Trophoblast cell (in vitro differentiated cells and primary cell): ENCODE results near the gene TRPM8.

Experiments used
- DNase-seq, 2 donors: peaks; one replicate each; pipeline ENCODE4 v3.0.0-alpha.2; 2016
- H2AFZ ChIP-seq: 2 replicates; pipeline ENCODE4 v1.6.1; 2013; ENCODE audit warnings: low read length, moderate library complexity, mild to moderate bottlenecking; ENCODE audit not compliant: insufficient read depth, poor library complexity
- H2AK5ac ChIP-seq: 2 replicates; pipeline ENCODE4 v1.6.1; 2013; ENCODE audit warnings: mild to moderate bottlenecking, low read length
- H2BK120ac ChIP-seq: 2 replicates; pipeline ENCODE4 v1.6.1; 2013; ENCODE audit warnings: low read length, mild to moderate bottlenecking, moderate library complexity; ENCODE audit not compliant: insufficient read depth, poor library complexity
- H2BK12ac ChIP-seq: 2 replicates; pipeline ENCODE4 v1.6.1; 2013; ENCODE audit warnings: mild to moderate bottlenecking, low read length, moderate library complexity
- H2BK5ac ChIP-seq: 2 replicates; pipeline ENCODE4 v1.6.1; 2013; ENCODE audit warnings: low read length, low read depth, moderate library complexity, mild to moderate bottlenecking; ENCODE audit not compliant: poor library complexity
- H3K14ac ChIP-seq: 2 replicates; pipeline ENCODE4 v1.6.1; 2013; ENCODE audit warnings: mild to moderate bottlenecking, low read length
- H3K18ac ChIP-seq: 2 replicates; pipeline ENCODE4 v1.6.1; 2013; ENCODE audit warnings: mild to moderate bottlenecking, low read length
- H3K23ac ChIP-seq: 2 replicates; pipeline ENCODE4 v1.6.1; 2013; ENCODE audit warnings: low read length
- H3K27ac ChIP-seq: 2 replicates; pipeline ENCODE4 v1.5.1; 2013; ENCODE audit warnings: low read depth, mild to moderate bottlenecking, inconsistent platforms, low read length, moderate library complexity
- H3K27me3 ChIP-seq: 2 replicates; pipeline ENCODE4 v1.6.1; 2013; ENCODE audit warnings: inconsistent platforms, mild to moderate bottlenecking, low read length, moderate library complexity; ENCODE audit not compliant: insufficient read depth
- H3K36me3 ChIP-seq, 2 experiments: 1 replicate in 1 of 2; 2 replicates in 1 of 2; pipeline ENCODE4 v1.6.1; 2013; ENCODE audit warnings: low read length in 2 of 2, mild to moderate bottlenecking in 2 of 2, moderate library complexity in 1 of 2; ENCODE audit not compliant: insufficient read depth in 2 of 2, control insufficient read depth in 1 of 2
- H3K4ac ChIP-seq: 2 replicates; pipeline ENCODE4 v1.6.1; 2013; ENCODE audit warnings: low read depth, mild to moderate bottlenecking, low read length, moderate library complexity
- H3K4me1 ChIP-seq, 2 experiments: 1 replicate in 1 of 2; 2 replicates in 1 of 2; pipeline ENCODE4 v1.6.1; 2013; ENCODE audit warnings: low read length in 2 of 2, mild to moderate bottlenecking in 2 of 2, moderate library complexity in 1 of 2; ENCODE audit not compliant: insufficient read depth in 2 of 2, control insufficient read depth in 1 of 2
- H3K4me2 ChIP-seq: 2 replicates; pipeline ENCODE4 v1.6.1; 2013; ENCODE audit warnings: inconsistent platforms, mild to moderate bottlenecking, low read length, moderate library complexity
- H3K4me3 ChIP-seq: 2 replicates; pipeline ENCODE4 v1.5.1; 2013; ENCODE audit warnings: mild to moderate bottlenecking, low read depth, low read length, inconsistent platforms
- H3K79me1 ChIP-seq: one replicate; pipeline ENCODE4 v1.6.1; 2013; ENCODE audit warnings: low read length
- H3K79me2 ChIP-seq: 2 replicates; pipeline ENCODE4 v1.6.1; 2013; ENCODE audit warnings: low read length, mild to moderate bottlenecking; ENCODE audit not compliant: control insufficient read depth, insufficient read depth, poor library complexity
- H3K9ac ChIP-seq: 2 replicates; pipeline ENCODE4 v1.6.1; 2013; ENCODE audit warnings: mild to moderate bottlenecking, low read length
- H3K9me3 ChIP-seq: 2 replicates; pipeline ENCODE4 v1.6.1; 2013; ENCODE audit warnings: low read depth, mild to moderate bottlenecking, control low read depth, inconsistent platforms, low read length; ENCODE audit not compliant: insufficient read depth
- H4K12ac ChIP-seq: 2 replicates; pipeline ENCODE4 v1.6.1; 2013; ENCODE audit warnings: low read depth, mild to moderate bottlenecking, low read length, moderate library complexity
- H4K8ac ChIP-seq: 2 replicates; pipeline ENCODE4 v1.6.1; 2013; ENCODE audit warnings: low read depth, mild to moderate bottlenecking, low read length, moderate library complexity
- H4K91ac ChIP-seq: one replicate; pipeline ENCODE4 v1.6.1; 2013; ENCODE audit warnings: low read depth, mild to moderate bottlenecking, low read length, moderate library complexity
- WGBS: extraction: QIAGEN DNeasy Blood & Tissue Kit; methylation state at CpG from one replicate; pipeline ENCODE4 v1.1.7; 2013; ENCODE audit warnings: missing lambda C conversion rate; ENCODE audit not compliant: insufficient read length, insufficient coverage; ENCODE audit errors: extremely low coverage; 5-methylcytosine and 5-hydroxymethylcytosine counted together

The TRPM8 gene

DNA sequence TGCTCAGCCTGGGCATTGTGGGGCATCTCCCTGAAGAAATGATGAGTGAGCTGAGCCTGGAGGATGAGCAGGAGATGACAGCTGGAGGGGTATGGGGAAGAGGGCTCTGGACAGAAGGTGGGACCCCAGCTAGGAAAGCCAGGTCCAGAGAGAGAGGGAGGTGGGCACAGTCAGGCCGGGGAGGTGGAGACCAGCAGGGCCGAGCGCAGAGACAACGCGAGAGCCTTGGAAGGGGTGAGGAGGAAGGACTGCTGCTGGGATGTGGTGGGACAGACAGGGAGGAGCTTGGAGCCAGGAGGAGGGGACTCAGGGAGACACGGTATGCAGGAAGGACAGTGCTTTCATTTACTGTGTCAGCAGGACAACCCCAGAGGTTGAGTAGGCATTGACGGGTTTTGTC lies 8.2 kb downstream of the TRPM8 start:
- Histone ChIP-seq H4K8ac (no peak overlapping the region), H3K27me3 (no peaks in the 10 kb centered on the region), H3K23ac (no peak overlapping the region), H3K4me1 (no peaks in the 10 kb centered on the region), H3K36me3 (no peaks in the 10 kb centered on the region), H2AFZ (no peak overlapping the region), H3K14ac (no peak overlapping the region), H3K4me3 (no peak overlapping the region), H3K4me2 (no peak overlapping the region), H3K9me3 (no peaks in the 10 kb centered on the region), H4K12ac (no peak overlapping the region), H3K18ac (no peak overlapping the region), H3K9ac (no peak overlapping the region), H2BK5ac (no peak overlapping the region), H3K79me1 (no peaks in the 10 kb centered on the region), H3K27ac (no peak overlapping the region), H4K91ac (no peak overlapping the region), H3K4ac (no peak overlapping the region), H2BK12ac (no peak overlapping the region), H3K79me2 (no peaks in the 10 kb centered on the region), H2BK120ac (no peak overlapping the region), H2AK5ac (no peak overlapping the region)
- no CpG with 5 or more reads among the region's 7 CpGs for WGBS
- DNase-seq, result no peak

DNA sequence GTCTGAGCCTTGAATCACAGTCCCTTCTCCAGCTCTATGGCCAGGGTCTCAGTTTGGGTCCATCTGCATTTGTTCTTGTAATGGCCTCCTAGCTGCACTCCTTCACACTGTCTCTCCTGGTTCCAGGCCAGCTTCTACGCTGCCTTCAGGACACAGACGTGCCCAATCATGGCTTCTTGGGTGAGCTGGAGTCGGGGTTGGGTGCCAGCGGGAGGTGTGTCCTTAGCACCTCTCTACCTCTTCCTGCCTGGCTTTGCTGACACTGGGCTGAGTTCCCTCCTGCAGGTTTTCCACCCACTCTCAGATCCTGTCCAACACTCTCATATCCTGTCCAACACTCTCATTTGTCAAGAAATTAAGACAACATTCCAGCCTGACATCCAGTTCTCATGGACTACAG lies 9.6 kb downstream of the TRPM8 start:
- DNase-seq, result no peak
- H3K4ac ChIP-seq, result no peak overlapping the region
- WGBS, result no CpG with 5 or more reads among the region's 4 CpGs
- H3K79me1 ChIP-seq, result no peaks in the 10 kb centered on the region
- H3K18ac ChIP-seq, result no peak overlapping the region
- no peak overlapping the region for H4K12ac ChIP-seq
- no peak overlapping the region for H3K27ac ChIP-seq
- H3K23ac ChIP-seq, result no peak overlapping the region
- no peak overlapping the region for H4K91ac ChIP-seq
- no peaks in the 10 kb centered on the region for H3K9me3 ChIP-seq
- H2BK120ac ChIP-seq, result no peak overlapping the region
- no peak overlapping the region for H3K4me3 ChIP-seq
- no peaks in the 10 kb centered on the region for H3K36me3 ChIP-seq
- no peak overlapping the region for H4K8ac ChIP-seq
- no peaks in the 10 kb centered on the region for H3K27me3 ChIP-seq
- no peak overlapping the region for H2BK5ac ChIP-seq
- H3K4me1 ChIP-seq, result no peaks in the 10 kb centered on the region
- no peak overlapping the region for H3K9ac ChIP-seq
- H3K79me2 ChIP-seq, result no peaks in the 10 kb centered on the region
- H2BK12ac ChIP-seq, result no peak overlapping the region
- no peak overlapping the region for H2AFZ ChIP-seq
- H3K14ac ChIP-seq, result no peak overlapping the region
- no peak overlapping the region for H2AK5ac ChIP-seq
- H3K4me2 ChIP-seq, result no peak overlapping the region

GRCh38 chr2:233928594-233929351 lies 11.6 kb downstream of the TRPM8 start:
- Histone ChIP-seq H3K79me1 (no peaks in the 10 kb centered on the region), H4K91ac (no peak overlapping the region), H2AFZ (no peak overlapping the region), H2AK5ac (no peak overlapping the region), H4K12ac (no peak overlapping the region), H3K36me3 (no peaks in the 10 kb centered on the region), H3K79me2 (no peaks in the 10 kb centered on the region), H3K9me3 (no peaks in the 10 kb centered on the region), H3K9ac (no peak overlapping the region), H2BK120ac (no peak overlapping the region), H3K23ac (no peak overlapping the region), H3K4me3 (no peak overlapping the region), H3K4ac (no peak overlapping the region), H3K4me2 (no peak overlapping the region), H3K14ac (no peak overlapping the region), H3K27me3 (no peaks in the 10 kb centered on the region), H4K8ac (no peak overlapping the region), H3K18ac (no peak overlapping the region), H2BK5ac (no peak overlapping the region), H2BK12ac (no peak overlapping the region), H3K4me1 (no peaks in the 10 kb centered on the region), H3K27ac (no peak overlapping the region)
- WGBS, result no CpG with 5 or more reads among the region's 7 CpGs
- no peak for DNase-seq

- Histone ChIP-seq H2AFZ (no peak overlapping the region), H3K4me2 (no peak overlapping the region)
Observed at GRCh38 chr2:233929352-233930022, 12.3 kb downstream of the TRPM8 start.

More at GRCh38 chr2:233929352-233930022, 12.3 kb downstream of the TRPM8 start:
- Histone ChIP-seq H3K4me1 (no peaks in the 10 kb centered on the region), H3K79me2 (no peaks in the 10 kb centered on the region), H3K4ac (no peak overlapping the region), H4K12ac (no peak overlapping the region), H2BK5ac (no peak overlapping the region), H3K4me3 (no peak overlapping the region), H4K8ac (no peak overlapping the region), H3K36me3 (no peaks in the 10 kb centered on the region), H4K91ac (no peak overlapping the region), H3K9me3 (no peaks in the 10 kb centered on the region), H2BK12ac (no peak overlapping the region), H3K18ac (no peak overlapping the region), H3K27me3 (no peaks in the 10 kb centered on the region), H3K27ac (no peak overlapping the region), H3K9ac (no peak overlapping the region), H2BK120ac (no peak overlapping the region), H3K23ac (no peak overlapping the region), H3K14ac (no peak overlapping the region), H3K79me1 (no peaks in the 10 kb centered on the region), H2AK5ac (no peak overlapping the region)
- WGBS, result no CpG with 5 or more reads among the region's 4 CpGs
- DNase-seq, result no peak
